ENCODE measurements around the gene TNNC1. TPM values are rescaled to one million over a fixed set of nuclear protein-coding genes. Genes with fewer than 3 reads are reported as not detected.

Gene TNNC1
- total and polyA plus RNA-seq, 10 of the 15 experiments (the other 5 are each of a cell fraction or from before 2014, with no cell fraction given): 0.13 to 1.3 (median 0.53) TPM; not detected in 2

DNA sequence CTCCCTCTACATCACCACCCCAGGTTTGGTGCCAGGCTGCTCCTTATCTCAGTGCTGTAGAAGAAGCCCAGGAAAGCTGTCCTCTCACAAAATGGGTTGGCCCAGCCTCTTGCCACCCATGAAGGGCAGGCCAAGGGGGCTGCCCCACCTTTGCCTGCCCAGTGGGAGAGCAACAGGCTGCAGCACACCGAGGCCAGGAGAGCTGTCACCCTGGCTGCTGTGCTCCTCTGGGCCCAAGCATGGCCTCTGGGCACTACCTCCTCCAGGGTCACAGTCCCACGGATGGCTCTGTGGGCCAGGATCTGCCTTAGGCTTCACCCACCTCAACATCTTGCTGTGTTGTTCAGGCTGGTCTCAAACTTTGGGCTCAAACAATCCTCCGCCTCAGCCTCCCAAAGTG lies 34.9 kb upstream of the TNNC1 start:
- H3K9ac ChIP-seq (ENCODE audit: control insufficient read depth, insufficient read depth, low read length): no peak overlapping the region
- CTCF ChIA-PET: no interaction called here

More for the DNA sequence above, 34.9 kb upstream of the TNNC1 start:
- SMC1A ChIA-PET (ENCODE audit: uncharacterized antibody, unreplicated experiment): no interaction called here
- POLR2A ChIA-PET: no interaction called here
- Histone ChIP-seq H2AFZ (ENCODE audit: control insufficient read depth, low read depth, low read length) (no peak overlapping the region), H3K79me2 (ENCODE audit: control insufficient read depth, insufficient read depth, low read length) (no peaks in the 10 kb centered on the region), H4K20me1 (ENCODE audit: control insufficient read depth, insufficient read depth) (no peaks in the 10 kb centered on the region), H3K4me3 (no peak overlapping the region), H3K36me3 (ENCODE audit: control insufficient read depth in 2 of 2, insufficient read depth in 2 of 2, low read length in 1 of 2) (peaks cover 6 to 30% of the 10 kb centered on the region in 2 experiments; a peak in 3 of 4 replicates), H3K4me1 (ENCODE audit: control insufficient read depth, insufficient read depth, low read length) (no peaks in the 10 kb centered on the region), H3K27ac (ENCODE audit: control insufficient read depth, insufficient read depth) (no peak overlapping the region), H3K9me3 (replicated peaks; ENCODE audit: control insufficient read depth, insufficient read depth, low read length) (no peaks in the 10 kb centered on the region), H3K27me3 (replicated peaks in 1 of 2; ENCODE audit: control insufficient read depth in 2 of 2, insufficient read depth in 2 of 2, low read length in 1 of 2) (no peaks in the 10 kb centered on the region), H3K4me2 (ENCODE audit: control insufficient read depth, insufficient read depth) (no peak overlapping the region)
- ATAC-seq (no peak), FAIRE-seq (no peak), DNase-seq (ENCODE audit: low read depth, low spot score) (no peak)
- BruUV-seq (replicated peaks): no TSS peak
- RAD21 ChIA-PET (ENCODE audit: unreplicated experiment): no interaction called here
- WGBS (ENCODE audit: insufficient coverage, insufficient replicate concordance, low lambda C conversion rate, missing lambda C conversion rate): 69% methylated on average over 3 of the region's 3 CpGs
- intact Hi-C loops (cut with micrococcal nuclease; ENCODE audit: unreplicated experiment) (no loop called here), in situ Hi-C loops (cut with MboI) (no loop called here)
- TF ChIP-seq NBN (IDR thresholded peaks at IDR 0.05): no peak
- TF ChIP-seq CREM (IDR thresholded peaks at IDR 0.05; ENCODE audit: low read depth): no peak
- TF ChIP-seq NFXL1 (IDR thresholded peaks at IDR 0.05; ENCODE audit: borderline replicate concordance): no peak
- no peak for TF ChIP-seq E2F4 (IDR thresholded peaks at IDR 0.05; ENCODE audit: low read depth, low read length)
- TF ChIP-seq, protein P1, sequence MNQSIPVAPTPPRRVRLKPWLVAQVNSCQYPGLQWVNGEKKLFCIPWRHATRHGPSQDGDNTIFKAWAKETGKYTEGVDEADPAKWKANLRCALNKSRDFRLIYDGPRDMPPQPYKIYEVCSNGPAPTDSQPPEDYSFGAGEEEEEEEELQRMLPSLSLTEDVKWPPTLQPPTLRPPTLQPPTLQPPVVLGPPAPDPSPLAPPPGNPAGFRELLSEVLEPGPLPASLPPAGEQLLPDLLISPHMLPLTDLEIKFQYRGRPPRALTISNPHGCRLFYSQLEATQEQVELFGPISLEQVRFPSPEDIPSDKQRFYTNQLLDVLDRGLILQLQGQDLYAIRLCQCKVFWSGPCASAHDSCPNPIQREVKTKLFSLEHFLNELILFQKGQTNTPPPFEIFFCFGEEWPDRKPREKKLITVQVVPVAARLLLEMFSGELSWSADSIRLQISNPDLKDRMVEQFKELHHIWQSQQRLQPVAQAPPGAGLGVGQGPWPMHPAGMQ (IDR thresholded peaks at IDR 0.05; ENCODE audit: borderline replicate concordance): no peak
- TF ChIP-seq PAX5 (IDR thresholded peaks at IDR 0.05; ENCODE audit: borderline replicate concordance, low read depth, low read length): no peak
- no peak for TF ChIP-seq HDAC6 (IDR thresholded peaks at IDR 0.05; ENCODE audit: unreplicated experiment)
- no peak for TF ChIP-seq HDAC2 (IDR thresholded peaks at IDR 0.05)
- no peak for TF ChIP-seq MAX (IDR thresholded peaks at IDR 0.05; ENCODE audit: low read depth, low read length)
- no peak for TF ChIP-seq ETV6 (conservative IDR thresholded peaks at IDR 0.05 in 1 of 2, IDR thresholded peaks at IDR 0.05 in 1 of 2; ENCODE audit: borderline replicate concordance in 1 of 2, low read depth in 1 of 2)
- no peak for TF ChIP-seq BHLHE40 (IDR thresholded peaks at IDR 0.05; ENCODE audit: borderline replicate concordance in 1 of 2, low read depth in 2 of 2, low read length in 1 of 2)
- TF ChIP-seq JUNB (IDR thresholded peaks at IDR 0.05): no peak
- no peak for TF ChIP-seq SUPT20H (IDR thresholded peaks at IDR 0.05; ENCODE audit: borderline replicate concordance, control insufficient read depth, low read depth, low read length)
- TF ChIP-seq SMARCA5 (IDR thresholded peaks at IDR 0.05): no peak
- TF ChIP-seq HDGF (IDR thresholded peaks at IDR 0.05): no peak
- TF ChIP-seq SMAD5 (IDR thresholded peaks at IDR 0.05; ENCODE audit: low read depth): no peak
